Left lung (tissue), 10 donors: ENCODE measurements around the gene CLPSL2. TPM values are rescaled to one million over a fixed set of nuclear protein-coding genes. Genes with fewer than 3 reads are reported as not detected.
"Not testable (repeated sequence)": the region's sequence is repeated elsewhere in the genome, so short reads cannot be mapped to it uniquely, and the experiment has no call there.

Source experiments
- ATAC-seq: fragments of 200-7000 bp; cut with Tn5 transposase; one replicate; pipeline ENCODE4 v1.9.1; 2020; ENCODE audit warnings: moderate library complexity
- DNase-seq, 4 donors: peaks; one replicate each; pipeline ENCODE4 v3.0.0-alpha.2; 2013 to 2020
- H3K27ac ChIP-seq, 2 donors: fragments of 200-600 bp; sonication (generic) in 1 of 2; one replicate each; pipeline versions ENCODE4 v1.5.0 to v1.8.0; 2020 to 2021
- H3K27me3 ChIP-seq, 2 donors: fragments of 200-600 bp; sonication (generic) in 1 of 2; one replicate each; pipeline versions ENCODE4 v1.5.0 to v1.8.0; 2020 to 2021
- H3K36me3 ChIP-seq, 2 donors: fragments of 200-600 bp; sonication (generic) in 1 of 2; one replicate each; pipeline versions ENCODE4 v1.5.0 to v1.8.0; 2020 to 2021
- H3K4me1 ChIP-seq, 2 donors: fragments of 200-600 bp; one replicate each; pipeline ENCODE4 v1.8.0; 2021
- H3K4me3 ChIP-seq, 2 donors: fragments of 200-600 bp; sonication (generic) in 1 of 2; one replicate each; pipeline versions ENCODE4 v1.5.0 to v1.8.0; 2020 to 2021; ENCODE audit warnings: mild to moderate bottlenecking in 1 of 2
- H3K9me3 ChIP-seq, 2 donors: fragments of 200-600 bp; sonication (generic) in 1 of 2; one replicate each; pipeline versions ENCODE4 v1.5.0 to v1.8.0; 2020 to 2021
- intact Hi-C, 2 donors: fragments of 100-400 bp; cut with DNase I; formaldehyde crosslinking; loops; one replicate each; pipeline versions ENCODE4 v1.11.2 to v1.14.2; 2022
- polyA plus RNA-seq, 6 donors: library from polyadenylated mRNA; unstranded; fragments of 120-200 nt; gene quantifications; one replicate each; pipeline ENCODE4 v1.2.1, GENCODE V29; 2013; ENCODE audit not compliant: insufficient read length in 6 of 6
- total RNA-seq, 2 donors: library from RNA; stranded (reverse); fragmentation: NEBNext Ultra II Directional; extraction: Animal tissue kit (Norgen Biotek cat#: 25700); gene quantifications; one replicate each; pipeline ENCODE4 v1.2.1, GENCODE V29; 2021
- TF ChIP-seq, protein P1 (sequence below), 2 donors: fragments of 200-600 bp; sonication (generic) in 1 of 2; IDR thresholded peaks; one replicate each; pipeline versions ENCODE4 v1.5.0 to v1.8.0; 2021; ENCODE audit warnings: antibody characterized with exemption in 2 of 2
- donor health status: DM: no; HTN: yes; CAD: no.
- donor health status: DM: no; HTN: no; CAD: no.

CLPSL2 gene
- total and polyA plus RNA-seq, 8 donors = not detected

DNA sequence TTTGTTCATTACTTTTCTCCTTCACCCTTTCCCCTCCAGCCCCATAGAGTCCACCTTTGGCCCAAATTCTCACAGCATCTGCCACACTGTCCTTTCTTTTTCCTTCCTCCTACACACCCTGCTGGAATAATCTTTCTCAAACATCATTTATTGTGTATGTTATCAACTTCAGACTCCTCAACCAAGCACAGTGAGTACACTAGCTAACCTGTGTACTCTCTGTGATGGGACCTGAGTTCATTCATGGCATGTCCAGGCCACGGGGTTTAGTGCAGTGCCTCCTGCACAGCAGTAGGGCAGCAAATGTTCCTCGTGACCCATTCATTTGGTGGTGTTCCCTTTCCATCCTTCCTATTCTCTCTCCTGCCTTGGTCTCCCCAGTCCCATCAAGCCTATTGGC is 46.7 kb upstream of the CLPSL2 start:
- peak overlapping the region; percentile 98 to 99 for H3K27ac ChIP-seq
- TF ChIP-seq, protein P1, sequence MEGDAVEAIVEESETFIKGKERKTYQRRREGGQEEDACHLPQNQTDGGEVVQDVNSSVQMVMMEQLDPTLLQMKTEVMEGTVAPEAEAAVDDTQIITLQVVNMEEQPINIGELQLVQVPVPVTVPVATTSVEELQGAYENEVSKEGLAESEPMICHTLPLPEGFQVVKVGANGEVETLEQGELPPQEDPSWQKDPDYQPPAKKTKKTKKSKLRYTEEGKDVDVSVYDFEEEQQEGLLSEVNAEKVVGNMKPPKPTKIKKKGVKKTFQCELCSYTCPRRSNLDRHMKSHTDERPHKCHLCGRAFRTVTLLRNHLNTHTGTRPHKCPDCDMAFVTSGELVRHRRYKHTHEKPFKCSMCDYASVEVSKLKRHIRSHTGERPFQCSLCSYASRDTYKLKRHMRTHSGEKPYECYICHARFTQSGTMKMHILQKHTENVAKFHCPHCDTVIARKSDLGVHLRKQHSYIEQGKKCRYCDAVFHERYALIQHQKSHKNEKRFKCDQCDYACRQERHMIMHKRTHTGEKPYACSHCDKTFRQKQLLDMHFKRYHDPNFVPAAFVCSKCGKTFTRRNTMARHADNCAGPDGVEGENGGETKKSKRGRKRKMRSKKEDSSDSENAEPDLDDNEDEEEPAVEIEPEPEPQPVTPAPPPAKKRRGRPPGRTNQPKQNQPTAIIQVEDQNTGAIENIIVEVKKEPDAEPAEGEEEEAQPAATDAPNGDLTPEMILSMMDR (IDR thresholded peaks at IDR 0.05) = no peak
- no peaks in the 10 kb centered on the region for H3K9me3 ChIP-seq
- H3K27me3 ChIP-seq = no peaks in the 10 kb centered on the region
- ATAC-seq (no peak), DNase-seq (no peak)
- peaks cover 57 to 92% of the 10 kb centered on the region in 2 donors for H3K4me1 ChIP-seq
- no peak overlapping the region for H3K4me3 ChIP-seq
- intact Hi-C loops = loop anchor here (5.0 to 10.0 kb wide), 2 partner anchors 42 to 145 kb away; partner anchors contain the start of gene FKBP5 (in 1 of the 2)
- H3K36me3 ChIP-seq = no peaks in the 10 kb centered on the region

DNA sequence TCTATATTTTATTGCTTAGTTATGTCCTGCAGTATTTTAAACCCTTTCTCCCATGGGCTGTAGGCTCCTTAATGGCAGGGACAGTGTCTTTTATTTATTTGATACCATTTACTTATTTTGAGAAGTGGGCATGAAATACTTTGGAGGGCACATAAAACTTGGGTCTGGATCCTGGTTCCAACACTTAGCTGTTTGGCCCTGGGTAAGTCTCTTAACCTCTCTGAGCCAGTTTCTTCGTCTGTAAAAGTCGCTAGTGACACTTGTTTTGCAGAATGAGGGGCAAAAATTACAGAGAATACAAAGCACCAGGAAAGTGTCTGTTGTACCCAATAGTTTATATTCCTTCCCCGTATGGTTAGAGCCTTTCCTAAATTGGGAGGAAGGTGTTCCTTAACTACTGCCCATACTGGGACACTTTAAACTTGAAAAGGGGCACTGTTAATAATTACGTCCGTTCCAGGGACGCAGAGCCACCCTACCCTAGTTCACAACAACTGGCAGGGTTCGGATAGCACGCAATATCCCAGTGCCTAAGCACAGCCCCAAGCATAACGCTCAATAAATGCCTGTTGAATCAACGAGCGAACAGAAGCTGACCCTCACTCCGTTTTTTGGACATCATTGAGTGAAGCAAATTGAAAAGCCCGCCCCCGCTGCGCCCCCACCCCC is 45.5 kb upstream of the CLPSL2 start:
- Histone ChIP-seq H3K36me3 (no peaks in the 10 kb centered on the region), H3K27ac (peak overlapping the region; percentile 98 to 99), H3K4me3 (peak overlapping the region; percentile 62 to 67), H3K4me1 (peaks cover 50 to 90% of the 10 kb centered on the region in 2 donors), H3K9me3 (no peaks in the 10 kb centered on the region), H3K27me3 (no peaks in the 10 kb centered on the region)
- no peak for DNase-seq
- intact Hi-C loops = loop anchor here in 1 of 2 donors (10.0 kb wide), 1 partner anchor 146 kb away; no protein-coding TSS in a partner anchor
- TF ChIP-seq, protein P1 (IDR thresholded peaks at IDR 0.05) = no peak
- ATAC-seq = no peak

DNA sequence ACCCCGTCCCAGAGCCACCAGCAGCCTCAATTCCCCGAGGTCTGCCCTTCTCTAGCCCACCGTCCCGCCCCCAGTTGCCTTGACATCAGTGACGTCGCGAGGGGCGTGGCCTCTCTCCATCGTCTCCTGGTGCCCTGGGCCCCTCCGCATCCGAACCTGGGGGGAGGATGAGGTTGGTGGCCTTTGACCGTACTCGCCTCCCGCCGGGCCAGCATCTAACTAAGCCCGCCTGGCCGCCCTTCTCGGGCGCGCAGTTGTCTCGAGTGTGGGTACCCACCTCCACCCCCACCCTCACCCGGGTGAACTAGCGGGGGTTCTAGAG is 45.0 kb upstream of the CLPSL2 start:
- Histone ChIP-seq H3K27ac (peak overlapping the region; percentile 98 to 99), H3K9me3 (no peaks in the 10 kb centered on the region), H3K4me3 (peak overlapping the region; percentile 62 to 67), H3K36me3 (no peaks in the 10 kb centered on the region), H3K27me3 (no peaks in the 10 kb centered on the region), H3K4me1 (peaks cover 51 to 91% of the 10 kb centered on the region in 2 donors)
- ATAC-seq = peak; percentile 65
- intact Hi-C loops = loop anchor here in 1 of 2 donors (10.0 kb wide), 1 partner anchor 147 kb away; no protein-coding TSS in a partner anchor
- peak; percentile 84 to 98 (median 94) for DNase-seq
- TF ChIP-seq, protein P1 (IDR thresholded peaks at IDR 0.05) = no peak

DNA sequence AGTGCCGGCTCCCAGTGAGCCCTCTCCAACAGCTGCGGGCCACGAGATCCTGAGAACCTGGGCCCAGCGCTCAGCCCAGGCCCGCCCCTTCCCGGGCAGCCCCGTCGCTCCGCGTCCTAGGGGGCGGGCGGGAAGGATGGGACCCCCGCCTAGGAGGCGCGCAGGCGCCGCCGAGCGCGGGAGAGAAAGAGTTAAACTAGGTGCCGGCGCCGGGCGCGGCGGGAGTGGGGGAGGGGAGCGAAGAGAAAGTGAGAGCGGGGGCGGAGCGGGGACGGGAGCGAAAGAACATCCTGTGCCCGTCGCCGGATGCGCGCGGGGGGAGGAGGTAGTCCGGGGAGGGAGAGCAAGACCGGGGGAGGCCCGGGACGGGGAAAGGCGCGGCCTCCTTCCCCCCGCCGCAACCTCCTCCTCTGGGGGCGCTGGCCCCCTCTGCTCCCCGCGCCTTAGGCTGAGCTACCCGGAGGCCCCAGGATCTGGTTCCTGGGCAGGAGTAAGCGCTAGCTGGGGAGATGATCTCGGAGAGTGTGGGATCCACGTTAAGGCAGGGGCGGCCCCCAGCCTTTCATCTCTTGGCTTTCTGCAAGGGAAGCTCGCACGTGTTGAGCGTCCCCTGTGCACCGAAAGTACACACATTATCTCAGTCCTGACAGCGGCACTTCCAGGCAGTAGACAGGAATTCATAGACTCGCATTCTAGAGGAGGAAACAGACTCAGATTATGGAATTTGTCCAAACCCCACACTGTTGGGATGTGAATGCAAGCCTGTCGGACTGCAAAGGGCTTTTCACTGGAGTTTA is 44.5 kb upstream of the CLPSL2 start:
- peak; percentile 79 to 99 (median 91) for DNase-seq
- intact Hi-C loops = loop anchor here in 1 of 2 donors (10.0 kb wide), 1 partner anchor 147 kb away; no protein-coding TSS in a partner anchor
- Histone ChIP-seq H3K4me1 (peaks cover 47 to 91% of the 10 kb centered on the region in 2 donors), H3K27me3 (no peaks in the 10 kb centered on the region), H3K9me3 (no peaks in the 10 kb centered on the region), H3K27ac (peak overlapping the region; percentile 98 to 99), H3K36me3 (no peaks in the 10 kb centered on the region), H3K4me3 (peak overlapping the region; percentile 62 to 67)
- ATAC-seq = peak; percentile 73
- TF ChIP-seq, protein P1 (IDR thresholded peaks at IDR 0.05) = no peak

DNA sequence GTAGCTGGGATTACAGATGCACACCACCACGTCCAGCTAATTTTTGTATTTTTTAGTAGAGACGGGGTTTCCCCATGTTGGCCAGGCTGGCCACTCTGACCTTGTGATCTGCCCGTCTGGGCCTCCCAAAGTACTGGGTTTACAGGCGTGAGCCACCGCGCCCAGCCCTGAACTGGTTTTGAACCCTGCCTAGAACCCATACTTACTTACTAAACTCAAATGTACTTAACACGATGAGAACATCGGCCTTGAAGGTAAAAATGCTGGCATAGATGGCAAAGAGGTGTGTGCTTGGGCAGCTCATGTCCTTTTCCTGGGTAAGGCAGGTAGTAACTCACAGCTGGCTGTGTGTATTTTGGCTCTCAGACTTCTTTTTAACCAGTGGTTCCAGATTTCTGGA is 42.8 kb upstream of the CLPSL2 start:
- Histone ChIP-seq H3K4me1 (peaks cover 35 to 85% of the 10 kb centered on the region in 2 donors), H3K9me3 (no peaks in the 10 kb centered on the region), H3K4me3 (no peak overlapping the region), H3K36me3 (no peaks in the 10 kb centered on the region), H3K27me3 (no peaks in the 10 kb centered on the region), H3K27ac (peak overlapping the region in 1 of 2 donors; percentile 99)
- ATAC-seq (no peak), DNase-seq (no peak)
- TF ChIP-seq, protein P1 (IDR thresholded peaks at IDR 0.05) = no peak
- intact Hi-C loops = loop anchor here in 1 of 2 donors (10.0 kb wide), 1 partner anchor 149 kb away; no protein-coding TSS in a partner anchor

DNA sequence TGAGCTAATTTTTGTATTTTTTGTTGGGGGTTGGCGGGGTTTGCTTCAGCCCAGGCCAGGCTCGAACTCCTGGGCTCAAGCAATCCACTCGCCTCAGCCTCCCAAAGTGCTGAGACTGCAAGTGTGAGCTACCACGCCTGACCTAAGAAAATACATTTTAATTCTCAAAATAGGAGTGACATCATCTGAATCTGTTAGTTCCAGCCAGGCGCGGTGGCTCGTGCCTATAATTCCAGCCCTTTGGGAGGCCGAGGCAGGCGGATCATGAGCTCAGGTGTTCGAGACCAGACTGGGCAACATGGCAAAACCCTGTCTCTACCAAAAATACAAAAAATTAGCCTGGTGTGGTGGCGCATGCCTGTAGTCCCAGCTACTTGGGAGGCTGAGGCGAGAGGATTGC is 42.1 kb upstream of the CLPSL2 start:
- H3K4me1 ChIP-seq = peaks cover 28 to 79% of the 10 kb centered on the region in 2 donors
- intact Hi-C loops = loop anchor here in 1 of 2 donors (10.0 kb wide), 1 partner anchor 150 kb away; no protein-coding TSS in a partner anchor
- H3K27me3 ChIP-seq, H3K9me3 ChIP-seq, H3K4me3 ChIP-seq, H3K36me3 ChIP-seq, H3K27ac ChIP-seq, DNase-seq, ATAC-seq: not testable (repeated sequence)
